ENCODE measurements around the gene MIPOL1.
"Not testable (repeated sequence)": the region's sequence is repeated elsewhere in the genome, so short reads cannot be mapped to it uniquely, and the experiment has no call there.

The MIPOL1 gene

GRCh38 chr14:37284760-37285159 is 87.0 kb downstream of the MIPOL1 start:
- TF ChIP-seq, protein P1, sequence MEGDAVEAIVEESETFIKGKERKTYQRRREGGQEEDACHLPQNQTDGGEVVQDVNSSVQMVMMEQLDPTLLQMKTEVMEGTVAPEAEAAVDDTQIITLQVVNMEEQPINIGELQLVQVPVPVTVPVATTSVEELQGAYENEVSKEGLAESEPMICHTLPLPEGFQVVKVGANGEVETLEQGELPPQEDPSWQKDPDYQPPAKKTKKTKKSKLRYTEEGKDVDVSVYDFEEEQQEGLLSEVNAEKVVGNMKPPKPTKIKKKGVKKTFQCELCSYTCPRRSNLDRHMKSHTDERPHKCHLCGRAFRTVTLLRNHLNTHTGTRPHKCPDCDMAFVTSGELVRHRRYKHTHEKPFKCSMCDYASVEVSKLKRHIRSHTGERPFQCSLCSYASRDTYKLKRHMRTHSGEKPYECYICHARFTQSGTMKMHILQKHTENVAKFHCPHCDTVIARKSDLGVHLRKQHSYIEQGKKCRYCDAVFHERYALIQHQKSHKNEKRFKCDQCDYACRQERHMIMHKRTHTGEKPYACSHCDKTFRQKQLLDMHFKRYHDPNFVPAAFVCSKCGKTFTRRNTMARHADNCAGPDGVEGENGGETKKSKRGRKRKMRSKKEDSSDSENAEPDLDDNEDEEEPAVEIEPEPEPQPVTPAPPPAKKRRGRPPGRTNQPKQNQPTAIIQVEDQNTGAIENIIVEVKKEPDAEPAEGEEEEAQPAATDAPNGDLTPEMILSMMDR (IDR thresholded peaks at IDR 0.05; ENCODE audit: insufficient read depth, low read length, poor library complexity, severe bottlenecking), result no peak
- DNase-seq (ENCODE audit: extremely low read depth, insufficient read length), result no peak
- Histone ChIP-seq H3K4me3 (replicated peaks; ENCODE audit: low read depth, low read length) (no peak overlapping the region), H3K27me3 (replicated peaks; ENCODE audit: control insufficient read depth, insufficient read depth, low read length) (no peaks in the 10 kb centered on the region), H3K36me3 (ENCODE audit: control insufficient read depth, insufficient read depth, low read length) (no peaks in the 10 kb centered on the region)

GRCh38 chr14:37285220-37285619 is 87.5 kb downstream of the MIPOL1 start:
- Histone ChIP-seq H3K4me3 (replicated peaks; ENCODE audit: low read depth, low read length) (no peak overlapping the region), H3K27me3 (replicated peaks; ENCODE audit: control insufficient read depth, insufficient read depth, low read length) (no peaks in the 10 kb centered on the region), H3K36me3 (ENCODE audit: control insufficient read depth, insufficient read depth, low read length) (no peaks in the 10 kb centered on the region)
- DNase-seq (ENCODE audit: extremely low read depth, insufficient read length), result no peak
- TF ChIP-seq, protein P1 (IDR thresholded peaks at IDR 0.05; ENCODE audit: insufficient read depth, low read length, poor library complexity, severe bottlenecking), result no peak

DNA sequence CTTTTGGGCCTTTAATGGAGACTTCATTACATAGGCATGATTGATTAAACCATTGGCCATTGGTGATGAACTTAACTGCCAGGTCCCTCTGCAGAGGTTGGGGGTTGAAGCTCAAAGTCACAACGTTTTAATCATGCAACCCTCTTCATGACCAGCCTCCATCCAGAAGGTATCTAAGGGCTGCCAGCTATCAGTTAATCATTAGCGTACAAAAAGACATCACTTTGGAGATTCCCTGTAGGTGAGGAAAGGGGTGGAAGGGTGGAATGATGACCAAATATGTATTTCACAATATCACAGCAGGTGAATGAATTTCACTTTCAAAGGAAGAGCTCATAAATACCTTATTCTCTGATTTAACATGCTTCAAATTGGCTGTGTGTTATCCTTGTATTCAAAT is 92.0 kb downstream of the MIPOL1 start:
- TF ChIP-seq, protein P1 (IDR thresholded peaks at IDR 0.05; ENCODE audit: insufficient read depth, low read length, poor library complexity, severe bottlenecking), result no peak
- DNase-seq (ENCODE audit: extremely low read depth, insufficient read length), result no peak
- no peak overlapping the region for H3K4me3 ChIP-seq (replicated peaks; ENCODE audit: low read depth, low read length)

GRCh38 chr14:37295262-37295661 is 97.5 kb downstream of the MIPOL1 start:
- not testable (repeated sequence) for DNase-seq (ENCODE audit: extremely low read depth, insufficient read length); H3K36me3 ChIP-seq (ENCODE audit: control insufficient read depth, insufficient read depth, low read length); H3K4me3 ChIP-seq (replicated peaks; ENCODE audit: low read depth, low read length); H3K27me3 ChIP-seq (replicated peaks; ENCODE audit: control insufficient read depth, insufficient read depth, low read length)

More for the DNA sequence above, 92.0 kb downstream of the MIPOL1 start:
- H3K36me3 ChIP-seq (ENCODE audit: control insufficient read depth, insufficient read depth, low read length), result no peaks in the 10 kb centered on the region
- H3K27me3 ChIP-seq (replicated peaks; ENCODE audit: control insufficient read depth, insufficient read depth, low read length), result no peaks in the 10 kb centered on the region

DNA sequence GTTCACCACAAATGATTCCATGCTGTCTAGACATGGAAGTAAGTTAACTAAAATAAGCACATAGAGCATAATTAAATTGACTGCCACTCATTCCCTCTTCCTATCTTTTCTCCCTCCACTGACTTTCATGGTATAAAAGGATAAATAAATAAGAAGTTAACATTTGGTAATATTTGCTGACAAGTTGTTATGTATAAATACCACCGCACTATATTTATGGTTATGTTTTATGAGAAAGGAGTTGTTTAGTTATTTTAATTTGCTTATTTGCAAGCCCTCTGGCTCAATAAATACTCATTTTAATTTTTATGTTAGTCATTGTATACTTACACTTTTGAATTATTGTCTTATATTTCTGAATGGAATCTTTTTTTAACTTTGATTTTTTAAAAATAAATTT is 113.5 kb downstream of the MIPOL1 start:
- TF ChIP-seq, protein P1 (IDR thresholded peaks at IDR 0.05; ENCODE audit: insufficient read depth, low read length, poor library complexity, severe bottlenecking), result no peak
- DNase-seq (ENCODE audit: extremely low read depth, insufficient read length), result no peak
- Histone ChIP-seq H3K36me3 (ENCODE audit: control insufficient read depth, insufficient read depth, low read length) (no peaks in the 10 kb centered on the region), H3K4me3 (replicated peaks; ENCODE audit: low read depth, low read length) (no peak overlapping the region), H3K27me3 (replicated peaks; ENCODE audit: control insufficient read depth, insufficient read depth, low read length) (no peaks in the 10 kb centered on the region)

DNA sequence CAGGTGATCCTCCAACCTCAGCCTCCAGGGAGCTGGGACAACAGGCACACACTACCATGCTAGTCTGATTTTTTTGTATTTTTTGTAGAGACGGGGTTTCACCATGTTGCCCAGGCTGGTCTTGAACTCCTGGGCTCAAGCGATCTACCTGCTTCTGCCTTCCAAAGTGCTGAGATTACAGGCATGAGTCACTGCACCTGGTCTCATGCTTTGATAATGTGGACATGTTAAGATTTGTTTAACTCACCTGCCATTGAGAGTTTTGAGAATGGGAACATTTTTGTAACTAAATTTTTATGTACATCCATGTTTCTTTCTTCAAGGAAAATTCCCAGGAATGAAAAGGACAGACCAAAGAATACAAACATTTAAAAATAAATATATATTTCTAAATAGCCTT is 121.2 kb downstream of the MIPOL1 start:
- TF ChIP-seq, protein P1 (IDR thresholded peaks at IDR 0.05; ENCODE audit: insufficient read depth, low read length, poor library complexity, severe bottlenecking), result no peak
- Histone ChIP-seq H3K27me3 (replicated peaks; ENCODE audit: control insufficient read depth, insufficient read depth, low read length) (no peaks in the 10 kb centered on the region), H3K4me3 (replicated peaks; ENCODE audit: low read depth, low read length) (no peak overlapping the region), H3K36me3 (ENCODE audit: control insufficient read depth, insufficient read depth, low read length) (no peaks in the 10 kb centered on the region)
- DNase-seq (ENCODE audit: extremely low read depth, insufficient read length), result no peak
